Fibroblast of lung (primary cell): Measurements from ENCODE around the gene INSR. TPM values are rescaled to one million over a fixed set of nuclear protein-coding genes. Genes with fewer than 3 reads are reported as not detected.

Experiments
- DNase-seq, 2 donors: peaks; one replicate each; pipeline versions ENCODE4 v3.0.0 to v3.0.0-alpha.2; 2010; ENCODE audit warnings: low read depth in 2 of 2
- H2AFZ ChIP-seq: 2 replicates; pipeline ENCODE4 v1.5.1; 2012; ENCODE audit warnings: low read length, control low read depth, inconsistent platforms
- H3K27ac ChIP-seq: 2 replicates; pipeline ENCODE4 v1.5.1; 2011; ENCODE audit warnings: low read length, control low read depth; ENCODE audit not compliant: insufficient read depth
- H3K27me3 ChIP-seq: 2 replicates; pipeline ENCODE4 v1.5.1; 2011; ENCODE audit warnings: mild to moderate bottlenecking, low read length; ENCODE audit not compliant: control insufficient read depth, insufficient read depth
- H3K36me3 ChIP-seq: 2 replicates; pipeline ENCODE4 v1.5.1; 2011; ENCODE audit warnings: low read length; ENCODE audit not compliant: control insufficient read depth, insufficient read depth
- H3K4me1 ChIP-seq: 2 replicates; pipeline ENCODE4 v1.5.1; 2011; ENCODE audit warnings: low read length; ENCODE audit not compliant: control insufficient read depth, insufficient read depth; ENCODE audit errors: extremely low read depth
- H3K4me2 ChIP-seq: 2 replicates; pipeline ENCODE4 v1.5.1; 2011; ENCODE audit warnings: low read length, control low read depth; ENCODE audit not compliant: insufficient read depth; ENCODE audit errors: extremely low read depth
- H3K4me3 ChIP-seq, 4 experiments: fragments of 200-600 bp in 1 of 4; sonication (generic) in 1 of 4; replicated peaks in 1 of 4; 2 replicates each; pipeline ENCODE4 v1.5.1; 2011 to 2016; ENCODE audit warnings: low read length in 4 of 4, low read depth in 3 of 4, mild to moderate bottlenecking in 3 of 4, control low read depth in 2 of 4, inconsistent platforms in 1 of 4, mixed read lengths in 1 of 4; ENCODE audit not compliant: insufficient read depth in 1 of 4; ENCODE audit errors: control extremely low read depth in 1 of 4
- H3K79me2 ChIP-seq: 2 replicates; pipeline ENCODE4 v1.5.1; 2012; ENCODE audit warnings: mild to moderate bottlenecking, low read length, inconsistent platforms; ENCODE audit not compliant: control insufficient read depth, insufficient read depth
- H3K9ac ChIP-seq: 2 replicates; pipeline ENCODE4 v1.5.1; 2011; ENCODE audit warnings: mild to moderate bottlenecking, low read length, control low read depth; ENCODE audit not compliant: insufficient read depth
- H3K9me3 ChIP-seq: 2 replicates; pipeline ENCODE4 v1.5.1; 2012; ENCODE audit warnings: low read depth, low read length; ENCODE audit not compliant: control insufficient read depth, insufficient read depth
- H4K20me1 ChIP-seq: 2 replicates; pipeline ENCODE4 v1.5.1; 2011; ENCODE audit warnings: low read length; ENCODE audit not compliant: control insufficient read depth, insufficient read depth; ENCODE audit errors: extremely low read depth
- CTCF ChIP-seq, 2 donors: IDR thresholded peaks in 1 of 2; conservative IDR thresholded peaks in 1 of 2; 1 replicate in 1 of 2; 2 replicates in 1 of 2; pipeline ENCODE4 v1.5.1; 2011 to 2012; ENCODE audit warnings: low read length in 2 of 2, control low read depth in 1 of 2, inconsistent platforms in 1 of 2, low read depth in 1 of 2, mild to moderate bottlenecking in 1 of 2
- EZH2 ChIP-seq: IDR thresholded peaks from 2 replicates; pipeline ENCODE4 v1.5.1; 2012; ENCODE audit warnings: low read length, control low read depth, mild to moderate bottlenecking; ENCODE audit errors: missing control alignments
- polyA plus RNA-seq, 2 donors: library from polyadenylated mRNA; depleted of rRNA in 1 of 2; stranded (reverse) in 1 of 2; unstranded in 1 of 2; fragments of >200 nt; gene quantifications; 2 replicates each; pipeline ENCODE4 v1.2.1, GENCODE V29; 2011 to 2012; ENCODE audit warnings: missing spikeins in 1 of 2
- total RNA-seq: library from RNA; depleted of rRNA; stranded (reverse); fragments of >200 nt; gene quantifications from 2 replicates; pipeline ENCODE4 v1.2.1, GENCODE V29; 2014

INSR gene
- total and polyA plus RNA-seq, 2 donors (not counting 1 experiment from before 2014, with no cell fraction given), result 3.7 to 23.9 TPM

- H3K79me2 ChIP-seq, result no peaks in the 10 kb centered on the region
- no peak overlapping the region for H2AFZ ChIP-seq
- no peak for TF ChIP-seq CTCF (conservative IDR thresholded peaks at IDR 0.05 in 1 of 2, IDR thresholded peaks at IDR 0.05 in 1 of 2; ENCODE audit: low read depth in 1 of 2, low read length in 2 of 2)
- TF ChIP-seq EZH2, result no peak
- H3K4me3 ChIP-seq, result no peak overlapping the region
- no peaks in the 10 kb centered on the region for H3K36me3 ChIP-seq
- H3K4me1 ChIP-seq, result no peaks in the 10 kb centered on the region
- no peak overlapping the region for H3K27ac ChIP-seq
- H3K4me2 ChIP-seq, result no peak overlapping the region
- H3K9ac ChIP-seq, result no peak overlapping the region
- H4K20me1 ChIP-seq, result no peaks in the 10 kb centered on the region
- no peaks in the 10 kb centered on the region for H3K9me3 ChIP-seq
- DNase-seq, result no peak
- no peaks in the 10 kb centered on the region for H3K27me3 ChIP-seq
These were observed 230.3 kb downstream of the INSR start for GRCh38 chr19:7063764-7064418.

DNA sequence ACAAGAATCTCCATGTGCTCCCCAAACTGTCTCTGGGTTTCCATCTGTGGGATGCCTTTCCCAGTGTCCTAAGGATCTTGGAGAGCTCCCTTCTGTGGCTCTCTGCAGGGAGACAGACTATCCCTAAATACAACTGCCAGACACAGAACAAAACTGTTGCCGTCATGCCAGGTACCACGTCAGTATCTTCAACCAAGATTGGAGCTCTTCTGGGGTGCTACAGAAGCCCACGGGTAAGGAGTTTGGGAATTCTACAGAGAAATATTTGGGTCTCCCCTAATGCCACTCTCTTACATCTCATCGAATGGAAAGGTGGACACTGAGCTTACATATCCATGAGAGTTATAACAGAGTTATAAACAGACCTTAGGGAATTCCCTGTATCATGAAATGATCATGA, 230.9 kb downstream of the INSR start:
- DNase-seq, result no peak
- no peak overlapping the region for H3K9ac ChIP-seq
- H4K20me1 ChIP-seq, result no peaks in the 10 kb centered on the region
- H3K27ac ChIP-seq, result no peak overlapping the region
- no peaks in the 10 kb centered on the region for H3K36me3 ChIP-seq
- no peaks in the 10 kb centered on the region for H3K79me2 ChIP-seq
- H3K27me3 ChIP-seq, result no peaks in the 10 kb centered on the region
- no peaks in the 10 kb centered on the region for H3K4me1 ChIP-seq
- no peak overlapping the region for H3K4me3 ChIP-seq
- no peaks in the 10 kb centered on the region for H3K9me3 ChIP-seq
- TF ChIP-seq CTCF (conservative IDR thresholded peaks at IDR 0.05 in 1 of 2, IDR thresholded peaks at IDR 0.05 in 1 of 2; ENCODE audit: low read depth in 1 of 2, low read length in 2 of 2), result no peak
- TF ChIP-seq EZH2, result no peak
- H2AFZ ChIP-seq, result no peak overlapping the region
- H3K4me2 ChIP-seq, result no peak overlapping the region

Other genes with a start within 250 kb of the INSR start
- gene MBD3L2, start 245.1 kb downstream of the INSR start, total RNA-seq, result not detected in 2 replicates
- gene MBD3L2, start 245.1 kb downstream of the INSR start, polyA plus RNA-seq, result not detected in 2 replicates
- gene MBD3L3, start 235.7 kb downstream of the INSR start, total RNA-seq, result not detected in 2 replicates
- not detected in 2 replicates for gene MBD3L3, start 235.7 kb downstream of the INSR start, polyA plus RNA-seq
- 18.3 and 18.5 TPM in 2 replicates for gene ZNF557, start 224.7 kb downstream of the INSR start, total RNA-seq
- 2.9 and 3.4 TPM in 2 replicates for gene ZNF557, start 224.7 kb downstream of the INSR start, polyA plus RNA-seq
- 33.1 and 45.1 TPM in 2 replicates for gene ARHGEF18, start 54.5 kb upstream of the INSR start, total RNA-seq
- gene ARHGEF18, start 54.5 kb upstream of the INSR start, polyA plus RNA-seq, result 6.1 and 7.8 TPM in 2 replicates
- gene PEX11G, start 194.6 kb upstream of the INSR start, total RNA-seq, result 3.8 and 3.9 TPM in 2 replicates
- gene PEX11G, start 194.6 kb upstream of the INSR start, polyA plus RNA-seq, result 1.2 and 1.5 TPM in 2 replicates
- gene ZNF358, start 221.7 kb upstream of the INSR start, total RNA-seq, result 16.2 and 16.7 TPM in 2 replicates
- gene ZNF358, start 221.7 kb upstream of the INSR start, polyA plus RNA-seq, result 24.0 and 26.8 TPM in 2 replicates
- 3.9 and 4.0 TPM in 2 replicates for gene MCOLN1, start 228.2 kb upstream of the INSR start, total RNA-seq
- 15.1 and 20.5 TPM in 2 replicates for gene MCOLN1, start 228.2 kb upstream of the INSR start, polyA plus RNA-seq
- 61.9 and 89.2 TPM in 2 replicates for gene PNPLA6, start 241.3 kb upstream of the INSR start, total RNA-seq
- 20.9 and 34.2 TPM in 2 replicates for gene PNPLA6, start 241.3 kb upstream of the INSR start, polyA plus RNA-seq